ENCODE data around the gene WDFY3.
"Not testable (repeated sequence)": the region's sequence is repeated elsewhere in the genome, so short reads cannot be mapped to it uniquely, and the experiment has no call there.

The WDFY3 gene

DNA sequence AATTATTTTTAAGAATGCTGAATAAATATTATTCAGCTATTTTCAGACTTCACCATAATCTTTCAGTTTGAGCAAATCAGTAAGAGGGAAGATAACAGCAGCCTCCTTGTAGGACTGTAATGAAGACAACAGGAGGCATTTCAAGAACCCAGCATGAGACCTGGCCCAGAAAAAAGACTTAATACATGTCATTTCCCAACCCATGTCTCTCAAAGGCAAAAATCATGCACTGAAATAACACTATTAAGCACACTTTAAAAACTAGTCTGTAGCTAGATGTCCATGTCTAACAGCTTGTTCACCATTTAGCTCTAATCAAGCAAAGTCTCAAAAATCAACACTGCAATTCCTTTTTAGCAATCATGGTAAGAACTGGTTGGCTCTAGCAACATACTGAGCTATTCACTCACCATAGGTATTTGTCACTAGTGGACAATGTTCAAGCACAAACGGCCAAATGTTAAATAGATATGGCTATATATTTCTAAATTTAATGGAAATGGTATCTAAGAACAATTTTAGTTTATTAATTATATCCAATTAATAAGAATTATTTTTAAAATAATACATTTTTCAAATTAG, 109.9 kb downstream of the WDFY3 start:
- no peak for DNase-seq

DNA sequence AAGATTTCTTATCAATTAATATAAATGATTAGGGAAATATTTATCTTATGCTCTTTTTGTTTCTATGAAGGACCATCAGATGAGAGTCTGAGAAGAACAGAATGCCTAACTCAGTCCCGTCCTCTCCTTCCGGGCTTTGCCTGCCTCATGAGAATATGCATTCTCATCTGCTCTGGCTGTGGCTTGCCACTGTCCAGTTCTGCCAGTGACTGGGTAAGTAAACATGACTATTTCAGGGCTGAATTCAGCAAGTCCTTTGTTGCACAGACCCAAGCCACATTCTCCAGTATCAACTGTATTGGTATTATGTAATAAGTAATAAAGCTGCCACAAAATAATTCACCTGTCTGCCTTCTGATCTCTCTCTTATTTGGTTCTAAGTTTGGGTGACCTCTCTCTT, 110.7 kb downstream of the WDFY3 start:
- DNase-seq = no peak

GRCh38 chr4:84852081-84852480, 114.4 kb downstream of the WDFY3 start:
- no peak for DNase-seq

DNA sequence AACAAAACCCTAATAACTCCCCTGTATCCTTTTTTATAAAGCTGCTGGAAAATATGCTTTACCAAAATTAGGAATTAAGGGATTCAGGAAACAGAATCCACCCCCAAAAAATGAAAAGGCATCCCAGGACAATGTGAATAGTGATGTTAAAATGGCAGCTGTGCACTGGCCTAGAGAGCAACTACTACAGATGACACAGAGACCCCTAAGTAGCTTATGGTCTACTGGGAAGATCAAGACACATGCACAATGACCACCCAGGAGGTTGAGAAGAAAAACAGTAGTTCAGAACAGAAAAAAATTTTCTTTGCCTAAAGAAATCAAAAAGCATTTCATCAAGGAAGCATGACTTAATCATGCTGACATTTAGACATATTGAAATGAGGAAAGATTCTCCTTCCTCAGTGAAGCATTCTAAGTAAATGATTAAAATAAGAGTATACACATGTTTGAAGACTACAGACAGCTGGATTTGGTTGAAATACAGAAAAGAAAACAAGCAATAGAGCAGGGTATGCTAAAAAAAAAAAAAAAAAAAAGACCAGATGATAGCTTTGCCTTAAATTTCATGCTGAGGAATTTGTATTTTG, 117.3 kb downstream of the WDFY3 start:
- DNase-seq = peak in 1 of 2 donors; percentile 19

DNA sequence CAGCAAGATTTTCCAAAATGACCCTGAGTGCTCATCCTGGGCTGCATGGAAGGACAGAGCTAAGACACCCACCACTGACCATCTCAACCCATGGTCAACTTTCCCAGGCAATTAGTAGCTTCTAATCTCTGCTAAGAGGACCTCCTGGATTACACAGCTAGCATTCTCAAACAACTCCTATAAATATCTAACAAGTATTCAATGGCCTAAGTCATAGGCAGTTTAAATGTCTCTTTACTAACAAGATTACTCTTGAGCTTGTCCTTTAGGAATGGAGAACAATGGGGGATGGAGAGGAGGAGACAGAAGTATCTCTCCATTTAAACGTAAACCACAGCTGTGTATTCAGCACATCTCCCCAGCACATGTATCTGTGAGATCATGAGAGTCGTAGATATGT, 118.1 kb downstream of the WDFY3 start:
- DNase-seq = no peak

GRCh38 chr4:84847978-84848377, 118.5 kb downstream of the WDFY3 start:
- no peak for DNase-seq

DNA sequence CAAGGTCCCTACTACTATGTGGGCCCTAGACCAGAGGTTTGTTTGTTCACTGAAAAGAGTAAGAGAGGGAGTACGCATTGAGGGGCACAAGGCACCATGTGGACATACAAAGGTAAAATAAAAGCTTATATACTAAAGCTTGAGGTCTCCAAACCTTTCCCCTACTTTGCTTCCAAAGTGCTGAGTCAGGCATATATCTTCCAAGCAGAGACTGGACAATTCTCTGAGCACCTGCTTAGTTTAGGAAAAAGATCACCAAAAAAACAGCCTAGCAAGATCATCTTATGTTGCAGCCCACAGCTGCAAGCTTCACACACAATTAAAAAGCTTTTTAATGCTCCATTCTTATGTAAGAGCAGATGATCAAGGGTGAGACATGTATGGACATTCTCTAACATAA, 119.5 kb downstream of the WDFY3 start:
- no peak for DNase-seq

DNA sequence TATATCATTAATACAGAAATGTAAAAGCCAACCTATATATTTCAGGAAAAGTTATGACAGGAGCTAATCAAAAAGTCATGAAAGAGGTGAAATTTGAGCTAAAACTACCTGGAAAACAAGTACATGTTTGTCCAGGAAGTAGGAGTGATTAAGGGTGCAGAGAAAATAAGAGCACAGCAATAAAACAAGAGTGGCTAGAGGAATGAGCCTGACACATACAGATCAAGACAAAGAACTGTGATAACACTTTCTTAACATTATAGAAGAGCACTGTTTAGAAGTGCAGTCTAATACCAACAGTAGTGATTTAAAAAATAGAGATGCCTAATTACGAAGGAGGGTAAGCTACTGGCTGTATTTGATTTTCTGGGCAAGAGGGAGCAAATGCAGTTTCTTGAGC, 125.1 kb downstream of the WDFY3 start:
- no peak for DNase-seq

DNA sequence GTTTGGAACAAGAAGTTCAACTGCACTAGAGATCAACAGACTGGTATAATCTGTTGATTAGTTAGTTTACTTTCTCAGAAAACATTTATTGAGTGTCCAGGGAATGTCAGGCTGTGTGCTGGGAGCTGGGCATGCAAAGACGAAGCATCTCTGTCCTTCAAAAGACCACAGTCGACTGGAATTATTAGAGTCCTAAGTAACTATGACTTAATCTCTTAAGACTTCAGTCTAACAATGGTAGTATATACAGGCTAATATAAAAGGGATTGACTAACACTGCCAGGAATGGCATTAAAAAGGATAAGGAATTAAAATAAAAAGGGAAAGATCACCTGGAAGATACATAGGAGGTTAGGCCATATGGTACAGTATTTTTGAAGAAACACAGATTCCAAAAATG, 128.7 kb downstream of the WDFY3 start:
- DNase-seq = no peak

GRCh38 chr4:84829633-84830032, 136.9 kb downstream of the WDFY3 start:
- not testable (repeated sequence) for DNase-seq

- DNase-seq = no peak
Measured at GRCh38 chr4:84826681-84827080, 139.8 kb downstream of the WDFY3 start.

DNA sequence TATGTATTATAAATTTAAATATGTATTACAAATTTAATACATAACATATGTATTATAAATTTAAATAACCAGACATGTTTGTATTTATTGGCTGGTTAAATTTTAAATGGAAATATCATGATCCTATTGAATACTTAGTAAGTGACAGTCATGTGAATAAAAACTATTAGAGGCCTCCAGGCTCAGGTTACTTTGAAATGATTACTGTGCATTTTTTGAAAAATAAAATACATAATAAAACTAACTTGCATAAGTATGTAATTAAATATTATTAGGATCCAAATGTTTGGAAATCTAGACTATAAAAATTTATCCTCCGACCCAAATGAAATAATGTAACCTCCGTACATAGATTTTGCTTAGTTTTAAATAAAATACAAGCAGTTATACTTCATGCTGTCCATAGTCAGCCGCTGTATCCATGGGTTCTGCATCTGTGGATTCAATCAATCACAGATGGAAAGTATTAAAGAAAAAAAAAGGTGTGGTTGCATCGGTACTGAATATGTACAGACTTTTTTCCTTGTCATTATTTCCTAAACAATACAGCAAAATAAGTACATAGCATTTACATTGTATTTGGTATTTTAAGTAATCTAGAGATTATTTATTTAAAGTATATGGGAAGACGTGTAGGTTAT, 140.7 kb downstream of the WDFY3 start:
- no peak for DNase-seq

- no peak for DNase-seq
Measured at GRCh38 chr4:84821064-84821463, 145.4 kb downstream of the WDFY3 start.

DNA sequence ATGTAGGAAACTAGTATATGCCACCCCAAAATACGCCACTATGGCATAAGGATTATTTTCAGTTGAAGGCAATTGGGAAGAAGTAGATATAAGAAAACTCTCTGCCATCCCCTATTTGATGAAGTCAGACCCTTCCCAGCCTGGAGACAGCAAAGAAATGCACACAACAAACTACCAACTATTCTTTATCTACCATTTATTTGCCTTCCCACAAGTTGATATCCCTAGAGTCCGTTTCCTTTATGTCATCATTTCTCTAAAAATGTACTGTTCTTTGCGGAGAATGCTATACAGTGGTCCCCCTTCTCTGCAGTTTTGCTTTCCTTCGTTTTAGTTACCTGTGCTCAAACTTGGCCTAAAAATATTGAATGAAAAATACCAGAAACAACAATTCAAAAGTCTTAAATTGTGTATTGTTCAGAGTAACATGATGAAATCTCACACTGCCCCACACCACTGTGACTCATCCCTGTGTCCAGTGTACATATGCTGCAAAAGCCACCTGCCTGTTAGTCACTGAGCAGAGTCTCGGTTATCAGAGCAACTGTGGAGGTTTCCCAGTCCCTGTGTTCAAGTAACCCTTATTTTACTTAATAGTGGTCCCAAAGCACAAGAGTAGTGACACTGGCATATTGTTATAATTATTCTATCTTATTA, 152.3 kb downstream of the WDFY3 start:
- peak; percentile 68 to 88 for DNase-seq

DNA sequence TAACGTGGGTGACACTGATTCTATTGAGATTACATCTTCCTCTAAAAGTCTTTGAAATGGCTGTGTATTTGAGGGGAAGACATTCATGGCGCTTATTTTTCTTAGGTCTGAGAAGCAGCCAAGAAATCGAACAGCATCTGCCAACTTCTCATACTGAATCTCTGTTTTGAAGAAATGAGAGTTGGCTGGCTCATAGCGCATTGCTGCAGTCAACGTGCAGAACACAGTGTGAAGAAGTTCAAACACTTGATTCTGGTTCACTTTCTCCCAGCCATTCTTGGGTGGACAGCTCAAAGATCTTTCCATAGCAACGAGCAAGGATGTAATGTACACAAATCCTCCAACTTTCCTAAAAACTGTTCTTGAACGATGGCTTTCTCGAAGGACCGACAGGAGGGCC, 156.5 kb downstream of the WDFY3 start:
- DNase-seq = no peak

DNA sequence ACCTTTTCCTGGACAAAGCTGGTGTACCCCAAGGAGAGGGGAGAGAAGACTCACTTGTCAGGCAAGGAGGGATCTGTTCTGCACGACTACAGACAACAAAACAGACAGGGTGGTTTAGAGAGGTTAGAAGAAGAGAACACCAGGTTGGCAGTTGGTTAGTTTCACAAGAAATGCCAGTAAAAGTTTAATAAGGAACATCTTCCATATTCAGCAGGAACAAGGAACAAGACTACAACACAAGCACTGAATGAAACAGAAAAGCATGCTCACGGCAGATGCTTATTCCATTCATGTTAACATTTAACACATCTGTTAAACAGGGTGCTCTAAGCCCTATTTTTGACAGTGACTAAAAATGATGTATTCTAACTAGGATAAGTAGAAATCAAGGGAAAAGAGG, 158.2 kb downstream of the WDFY3 start:
- no peak for DNase-seq

DNA sequence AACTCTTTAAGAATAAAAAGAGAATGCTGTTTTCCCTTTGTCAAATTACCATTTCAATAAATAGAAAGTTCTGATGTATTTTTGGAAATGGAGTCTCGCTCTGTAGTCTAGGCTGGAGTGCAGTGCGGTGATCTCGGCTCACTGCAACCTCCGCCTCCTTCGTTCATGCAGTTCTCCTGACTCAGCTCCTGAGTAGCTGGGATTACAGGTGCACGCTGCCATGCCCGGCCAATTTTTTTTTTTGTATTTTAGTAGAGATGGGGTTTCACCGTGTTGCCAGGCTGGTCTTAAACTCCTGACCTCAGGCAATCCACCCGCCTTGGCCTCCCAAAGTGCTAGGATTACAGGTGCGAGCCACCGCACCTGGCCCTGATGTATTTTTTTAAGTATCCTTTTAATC, 159.9 kb downstream of the WDFY3 start:
- DNase-seq = not testable (repeated sequence)

DNA sequence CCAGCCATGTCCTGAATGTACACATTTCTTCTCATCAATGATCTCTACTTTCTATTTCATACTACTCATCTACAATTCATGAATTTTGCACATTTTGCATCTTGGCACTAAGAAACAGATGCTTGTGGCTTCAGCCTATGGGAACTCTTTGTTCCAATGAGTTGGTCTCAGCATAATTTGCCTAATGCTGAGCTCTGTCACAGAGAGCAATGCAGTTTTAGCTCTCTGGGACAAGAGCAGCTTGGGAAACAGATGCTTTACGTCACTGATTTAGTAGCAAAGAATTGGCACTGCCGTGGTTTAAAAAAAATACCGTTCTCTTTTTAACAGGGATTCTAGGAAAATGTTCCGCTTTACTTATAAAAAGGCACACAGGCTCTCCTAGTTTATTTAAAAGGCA, 162.4 kb downstream of the WDFY3 start:
- DNase-seq = no peak

DNA sequence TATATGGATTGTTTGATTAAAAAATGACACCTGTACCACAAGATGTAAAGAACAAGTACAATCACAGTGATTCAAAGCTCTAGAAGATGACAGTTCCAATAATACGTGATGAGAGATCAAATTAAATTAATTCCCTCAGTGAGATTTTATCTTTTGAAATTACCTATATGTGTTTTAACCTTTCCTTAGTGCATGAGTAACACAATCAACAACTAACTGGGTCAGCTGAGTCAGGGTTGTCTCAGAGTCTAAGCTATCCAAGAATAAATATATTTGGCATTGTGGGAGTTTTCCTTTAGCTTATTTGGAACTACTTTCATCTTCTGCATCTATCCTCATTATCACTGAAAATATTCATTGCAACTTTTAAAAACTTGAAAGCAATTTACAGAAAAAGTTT, 162.8 kb downstream of the WDFY3 start:
- no peak for DNase-seq

GRCh38 chr4:84803116-84803515, 163.4 kb downstream of the WDFY3 start:
- no peak for DNase-seq

DNA sequence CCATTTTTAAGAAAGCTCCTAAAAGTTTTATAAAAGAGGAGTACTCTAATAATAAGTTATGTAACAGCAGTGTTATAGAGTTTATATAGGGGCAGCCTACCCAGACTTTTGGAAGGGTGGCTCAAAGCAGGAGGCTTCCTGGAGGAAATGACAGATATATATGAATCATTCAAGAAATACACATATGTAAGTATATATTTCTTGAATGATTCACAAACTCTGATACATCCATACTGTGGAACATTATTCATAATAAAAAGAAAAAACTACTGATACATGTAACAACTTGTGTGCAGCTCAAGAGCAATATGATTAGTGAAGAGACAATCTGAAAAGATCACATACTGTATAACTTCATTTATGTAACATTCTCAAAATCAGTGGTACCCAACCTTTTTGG, 166.2 kb downstream of the WDFY3 start:
- DNase-seq = no peak

- DNase-seq = no peak
Measured at GRCh38 chr4:84799318-84799717, 167.2 kb downstream of the WDFY3 start.

GRCh38 chr4:84796394-84796793, 170.1 kb downstream of the WDFY3 start:
- DNase-seq = no peak

Measured in inflammatory macrophage (primary cell).